Retinal pigment epithelial cell (primary cell): ENCODE measurements around the gene NUDCD3.

Source experiments
- DNase-seq: peaks from one replicate; pipeline ENCODE4 v3.0.0-alpha.2; 2010; ENCODE audit warnings: low read depth
- H3K4me3 ChIP-seq: 2 replicates; pipeline ENCODE4 v1.5.1; 2011; ENCODE audit warnings: mild to moderate bottlenecking, low read length, control low read depth, moderate library complexity
- CTCF ChIP-seq: conservative IDR thresholded peaks from 2 replicates; pipeline ENCODE4 v1.5.1; 2011; ENCODE audit warnings: low read depth, low read length, control low read depth, inconsistent platforms

NUDCD3 gene

GRCh38 chr7:44535348-44536064 is 45.0 kb upstream of the NUDCD3 start:
- no peak for DNase-seq
- TF ChIP-seq CTCF = no peak
- H3K4me3 ChIP-seq = no peak overlapping the region

GRCh38 chr7:44534501-44534900 is 44.0 kb upstream of the NUDCD3 start:
- TF ChIP-seq CTCF = peak; percentile 73
- H3K4me3 ChIP-seq = no peak overlapping the region
- DNase-seq = no peak

- no peak for TF ChIP-seq CTCF
- DNase-seq = no peak
- H3K4me3 ChIP-seq = no peak overlapping the region
Observed at GRCh38 chr7:44534087-44534486, 43.6 kb upstream of the NUDCD3 start.

GRCh38 chr7:44533301-44534055 is 43.0 kb upstream of the NUDCD3 start:
- no peak overlapping the region for H3K4me3 ChIP-seq
- no peak for DNase-seq
- TF ChIP-seq CTCF = no peak

GRCh38 chr7:44531421-44532380 is 41.2 kb upstream of the NUDCD3 start:
- H3K4me3 ChIP-seq = no peak overlapping the region
- no peak for DNase-seq
- TF ChIP-seq CTCF = no peak

- no peak overlapping the region for H3K4me3 ChIP-seq
- DNase-seq = no peak
- no peak for TF ChIP-seq CTCF
Observed at GRCh38 chr7:44530990-44531389, 40.5 kb upstream of the NUDCD3 start.
